Duodenal mucosa (tissue), 2 donors: ENCODE results near the gene KIF5B.
"Not testable (repeated sequence)": the region's sequence is repeated elsewhere in the genome, so short reads cannot be mapped to it uniquely, and the experiment has no call there.

Source experiments
- H3K27ac ChIP-seq: one replicate; pipeline ENCODE4 v1.7.0; 2013; ENCODE audit warnings: low read depth, low read length
- H3K27me3 ChIP-seq, 2 donors: one replicate each; pipeline ENCODE4 v1.7.0; 2013; ENCODE audit warnings: low read length in 2 of 2, control low read depth in 1 of 2; ENCODE audit not compliant: insufficient read depth in 2 of 2, control insufficient read depth in 1 of 2
- H3K36me3 ChIP-seq, 2 donors: one replicate each; pipeline ENCODE4 v1.7.0; 2013; ENCODE audit warnings: low read length in 2 of 2, control low read depth in 1 of 2; ENCODE audit not compliant: insufficient read depth in 2 of 2, control insufficient read depth in 1 of 2
- H3K4me1 ChIP-seq, 2 donors: one replicate each; pipeline ENCODE4 v1.7.0; 2013; ENCODE audit warnings: low read length in 2 of 2, control low read depth in 1 of 2; ENCODE audit not compliant: insufficient read depth in 2 of 2, control insufficient read depth in 1 of 2
- H3K4me3 ChIP-seq, 2 donors: one replicate each; pipeline ENCODE4 v1.7.0; 2013; ENCODE audit warnings: low read length in 2 of 2, low read depth in 1 of 2
- H3K9ac ChIP-seq, 2 donors: one replicate each; pipeline ENCODE4 v1.7.0; 2013; ENCODE audit warnings: low read length in 2 of 2, low read depth in 1 of 2
- H3K9me3 ChIP-seq, 2 donors: one replicate each; pipeline ENCODE4 v1.7.0; 2013; ENCODE audit warnings: low read length in 2 of 2, control low read depth in 1 of 2; ENCODE audit not compliant: control insufficient read depth in 1 of 2

KIF5B gene

DNA sequence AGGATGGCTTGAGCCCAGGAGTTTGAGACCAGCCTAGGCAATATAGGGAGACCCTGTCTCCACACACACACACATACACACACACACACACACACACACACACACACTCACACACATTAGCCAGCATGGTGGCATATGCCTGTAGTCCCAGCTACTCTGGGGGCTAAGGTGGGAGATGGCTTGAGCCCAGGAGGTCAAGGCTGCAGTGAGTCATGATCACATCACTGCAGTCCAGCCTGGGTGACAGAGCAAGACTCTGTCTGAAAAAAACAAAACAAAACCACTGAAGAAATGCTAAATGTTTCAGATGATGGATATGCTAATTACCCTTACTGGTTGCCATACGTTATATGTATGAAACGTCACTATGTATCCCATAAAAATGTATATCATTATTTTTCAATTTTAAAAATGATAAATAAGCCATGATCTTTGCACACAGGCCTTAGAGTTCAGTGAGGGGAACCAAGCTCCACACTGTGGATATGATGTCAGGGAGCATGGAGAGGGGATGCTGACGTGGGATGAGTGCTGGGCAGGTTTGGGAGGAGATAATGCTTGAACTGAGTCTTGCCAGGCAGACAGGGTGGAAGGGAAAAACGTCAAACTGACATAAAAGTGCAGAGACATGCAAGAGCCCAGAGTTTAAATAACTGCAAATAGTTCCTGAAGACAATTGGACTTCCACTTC is 81.6 kb downstream of the KIF5B start:
- no peaks in the 10 kb centered on the region for H3K4me1 ChIP-seq
- H3K27me3 ChIP-seq: no peaks in the 10 kb centered on the region
- H3K9ac ChIP-seq: no peak overlapping the region
- H3K4me3 ChIP-seq: no peak overlapping the region
- H3K36me3 ChIP-seq: no peaks in the 10 kb centered on the region
- no peak overlapping the region for H3K27ac ChIP-seq
- no peaks in the 10 kb centered on the region for H3K9me3 ChIP-seq

GRCh38 chr10:31972519-31973041 is 83.6 kb downstream of the KIF5B start:
- no peaks in the 10 kb centered on the region for H3K4me1 ChIP-seq
- H3K4me3 ChIP-seq: no peak overlapping the region
- H3K27me3 ChIP-seq: no peaks in the 10 kb centered on the region
- no peak overlapping the region for H3K9ac ChIP-seq
- no peak overlapping the region for H3K27ac ChIP-seq
- H3K36me3 ChIP-seq: no peaks in the 10 kb centered on the region
- no peaks in the 10 kb centered on the region for H3K9me3 ChIP-seq

GRCh38 chr10:31969847-31970246 is 86.4 kb downstream of the KIF5B start:
- not testable (repeated sequence) for H3K36me3 ChIP-seq, H3K9ac ChIP-seq, H3K9me3 ChIP-seq, H3K4me3 ChIP-seq, H3K27ac ChIP-seq, H3K4me1 ChIP-seq, H3K27me3 ChIP-seq

GRCh38 chr10:31963589-31963980 is 92.6 kb downstream of the KIF5B start:
- Histone ChIP-seq H3K36me3 (no peaks in the 10 kb centered on the region), H3K4me3 (no peak overlapping the region), H3K27ac (no peak overlapping the region), H3K4me1 (peaks cover 7 to 13% of the 10 kb centered on the region in 2 donors), H3K27me3 (no peaks in the 10 kb centered on the region), H3K9ac (no peak overlapping the region), H3K9me3 (no peaks in the 10 kb centered on the region)

- peaks cover 7 to 13% of the 10 kb centered on the region in 2 donors for H3K4me1 ChIP-seq
- no peak overlapping the region for H3K9ac ChIP-seq
- H3K27ac ChIP-seq: no peak overlapping the region
- no peaks in the 10 kb centered on the region for H3K27me3 ChIP-seq
- H3K9me3 ChIP-seq: no peaks in the 10 kb centered on the region
- H3K36me3 ChIP-seq: no peaks in the 10 kb centered on the region
- no peak overlapping the region for H3K4me3 ChIP-seq
These were observed 93.2 kb downstream of the KIF5B start for GRCh38 chr10:31962826-31963588.

DNA sequence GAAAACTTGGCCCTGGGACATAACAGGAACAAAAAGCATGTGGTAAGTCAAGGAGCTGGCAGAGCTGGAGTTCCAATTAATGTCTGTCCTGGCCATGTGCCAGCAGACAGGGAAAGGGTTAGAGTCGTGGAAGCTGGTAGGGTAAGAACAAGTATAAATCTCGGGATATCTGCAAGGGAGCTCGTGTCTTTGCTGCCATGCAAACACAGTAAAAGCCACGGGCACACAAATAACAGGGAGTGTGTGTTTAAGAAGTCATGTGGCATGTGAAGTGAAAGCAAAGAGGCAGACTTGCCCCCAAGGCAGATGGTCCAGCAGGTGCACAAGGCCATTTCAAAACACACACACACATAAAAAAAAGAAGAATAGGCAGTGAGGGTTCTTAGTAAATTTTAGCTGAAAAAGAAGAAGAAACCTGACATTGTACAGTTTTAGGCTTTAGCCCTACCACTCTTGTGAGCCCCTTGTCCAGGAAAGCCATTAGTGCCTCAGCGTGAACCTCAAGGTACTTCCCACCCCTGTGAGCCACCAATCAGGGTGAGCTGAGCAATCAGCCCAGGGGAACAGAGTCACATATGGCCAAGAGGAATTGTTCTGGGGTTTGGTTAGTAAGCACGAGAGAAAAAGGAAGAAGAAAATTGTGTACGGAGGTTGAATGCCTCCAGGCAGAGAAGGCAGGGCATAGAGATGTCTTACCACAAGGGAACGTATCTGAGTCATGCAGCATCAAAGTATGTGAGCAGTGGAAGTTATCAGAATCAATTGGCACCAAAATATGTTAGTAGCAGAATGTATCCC is 94.7 kb downstream of the KIF5B start:
- Histone ChIP-seq H3K27me3 (no peaks in the 10 kb centered on the region), H3K9ac (no peak overlapping the region), H3K4me1 (peaks cover 7 to 13% of the 10 kb centered on the region in 2 donors), H3K27ac (no peak overlapping the region), H3K9me3 (no peaks in the 10 kb centered on the region), H3K36me3 (no peaks in the 10 kb centered on the region), H3K4me3 (peak overlapping the region in 1 of 2 donors; percentile 46)

DNA sequence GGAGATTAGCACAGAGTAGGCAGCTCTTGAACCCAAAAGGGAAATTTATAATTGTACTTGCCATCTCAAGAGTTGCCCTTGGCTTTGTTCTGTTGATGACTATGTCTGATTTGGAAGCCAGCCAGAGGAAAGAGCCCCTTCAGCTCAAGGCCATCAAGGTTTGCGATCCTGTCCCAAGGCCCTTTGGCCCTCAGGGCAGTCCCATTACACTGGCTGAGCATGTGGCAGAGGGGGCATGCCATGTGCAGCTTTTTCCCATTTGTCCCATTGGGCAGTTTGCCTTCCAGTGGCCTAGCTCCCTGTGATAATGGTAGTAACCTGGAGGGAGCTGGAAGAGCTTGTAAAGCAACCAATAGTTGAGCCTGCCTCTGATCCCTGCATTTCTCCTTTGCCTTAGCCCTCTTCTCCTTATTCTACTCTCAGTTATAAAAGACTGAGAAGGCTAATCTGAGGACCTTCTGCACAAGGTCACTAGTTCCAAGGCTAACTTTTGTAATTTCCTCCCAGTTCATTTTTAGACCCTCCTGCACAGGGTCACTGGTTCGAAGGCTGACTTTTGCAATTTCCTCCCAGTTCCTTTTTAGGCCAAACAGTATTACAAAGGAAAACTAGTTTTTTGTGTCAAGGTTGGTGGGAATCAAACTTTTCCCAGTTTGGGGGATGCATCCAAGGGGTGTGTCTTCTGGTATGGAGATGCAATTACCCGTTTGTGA is 96.6 kb downstream of the KIF5B start:
- no peak overlapping the region for H3K9ac ChIP-seq
- peaks cover 7 to 13% of the 10 kb centered on the region in 2 donors for H3K4me1 ChIP-seq
- H3K27ac ChIP-seq: no peak overlapping the region

More for the DNA sequence above, 96.6 kb downstream of the KIF5B start:
- Histone ChIP-seq H3K27me3 (no peaks in the 10 kb centered on the region), H3K9me3 (no peaks in the 10 kb centered on the region), H3K36me3 (no peaks in the 10 kb centered on the region), H3K4me3 (no peak overlapping the region)
